Liver (tissue), 9 donors: Measurements from ENCODE around the gene ZNF746. TPM values are rescaled to one million over a fixed set of nuclear protein-coding genes. Genes with fewer than 3 reads are reported as not detected.

Experiments used
- DNase-seq: peaks from one replicate; pipeline ENCODE4 v3.0.0-alpha.2; 2017; ENCODE audit warnings: low spot score
- H3K27ac ChIP-seq, 2 donors: one replicate each; pipeline ENCODE4 v1.7.0; 2013; ENCODE audit warnings: inconsistent platforms in 2 of 2, low read length in 2 of 2, control low read depth in 1 of 2, low read depth in 1 of 2, mild to moderate bottlenecking in 1 of 2
- H3K27me3 ChIP-seq, 4 donors: one replicate each; pipeline versions ENCODE4 v1.6.1 to v1.7.0; 2013; ENCODE audit warnings: low read length in 3 of 4, inconsistent platforms in 1 of 4, mild to moderate bottlenecking in 1 of 4, moderate library complexity in 1 of 4; ENCODE audit not compliant: control insufficient read depth in 4 of 4, insufficient read depth in 4 of 4
- H3K36me3 ChIP-seq, 4 donors: one replicate each; pipeline versions ENCODE4 v1.6.1 to v1.7.0; 2013; ENCODE audit warnings: low read length in 3 of 4, mild to moderate bottlenecking in 3 of 4, low read depth in 1 of 4, moderate library complexity in 1 of 4; ENCODE audit not compliant: control insufficient read depth in 4 of 4, insufficient read depth in 3 of 4
- H3K4me1 ChIP-seq, 4 donors: one replicate each; pipeline versions ENCODE4 v1.6.1 to v1.7.0; 2013; ENCODE audit warnings: low read length in 3 of 4, mild to moderate bottlenecking in 3 of 4, moderate library complexity in 1 of 4; ENCODE audit not compliant: control insufficient read depth in 4 of 4, insufficient read depth in 4 of 4
- H3K4me3 ChIP-seq, 3 donors: one replicate each; pipeline versions ENCODE4 v1.6.1 to v1.7.0; 2013; ENCODE audit warnings: low read length in 3 of 3, control low read depth in 1 of 3, low read depth in 1 of 3, mild to moderate bottlenecking in 1 of 3
- H3K9ac ChIP-seq, 2 donors: one replicate each; pipeline ENCODE4 v1.7.0; 2013; ENCODE audit warnings: low read length in 2 of 2, mild to moderate bottlenecking in 2 of 2, moderate library complexity in 2 of 2, control low read depth in 1 of 2, low read depth in 1 of 2
- H3K9me3 ChIP-seq, 4 donors: one replicate each; pipeline versions ENCODE4 v1.6.1 to v1.7.0; 2013; ENCODE audit warnings: low read length in 3 of 4; ENCODE audit not compliant: control insufficient read depth in 4 of 4
- EGR1 ChIP-seq, 2 donors: IDR thresholded peaks; 2 replicates each; pipeline ENCODE4 v1.6.1; 2016 to 2018; ENCODE audit warnings: antibody characterized with exemption in 2 of 2, low read depth in 2 of 2
- FOXA1 ChIP-seq: IDR thresholded peaks from 2 replicates; pipeline ENCODE4 v1.6.1; 2016; ENCODE audit warnings: antibody characterized with exemption
- FOXA2 ChIP-seq: IDR thresholded peaks from 2 replicates; pipeline ENCODE4 v1.6.1; 2016; ENCODE audit warnings: antibody characterized with exemption
- GABPA ChIP-seq, 2 donors: IDR thresholded peaks in 1 of 2; conservative IDR thresholded peaks in 1 of 2; 2 replicates each; pipeline ENCODE4 v1.6.1; 2016; ENCODE audit warnings: antibody characterized with exemption in 2 of 2, mild to moderate bottlenecking in 1 of 2, moderate library complexity in 1 of 2
- HNF4A ChIP-seq, 2 donors: conservative IDR thresholded peaks; 2 replicates each; pipeline ENCODE4 v1.6.1; 2016; ENCODE audit warnings: antibody characterized with exemption in 2 of 2, mild to moderate bottlenecking in 2 of 2
- JUND ChIP-seq, 2 donors: IDR thresholded peaks; 2 replicates each; pipeline ENCODE4 v1.6.1; 2016; ENCODE audit warnings: antibody characterized with exemption in 2 of 2
- NR2F2 ChIP-seq: IDR thresholded peaks from 2 replicates; pipeline ENCODE4 v1.6.1; 2016; ENCODE audit warnings: antibody characterized with exemption
- RAD21 ChIP-seq, 2 donors: IDR thresholded peaks; 2 replicates each; pipeline ENCODE4 v1.6.1; 2016; ENCODE audit warnings: antibody characterized with exemption in 2 of 2, mild to moderate bottlenecking in 2 of 2
- SP1 ChIP-seq: IDR thresholded peaks from 2 replicates; pipeline ENCODE4 v1.6.1; 2018; ENCODE audit warnings: antibody characterized with exemption, mild to moderate bottlenecking
- TAF1 ChIP-seq: conservative IDR thresholded peaks from 2 replicates; pipeline ENCODE4 v1.6.1; 2016; ENCODE audit warnings: antibody characterized with exemption, mild to moderate bottlenecking
- YY1 ChIP-seq: IDR thresholded peaks from 2 replicates; pipeline ENCODE4 v1.6.1; 2016; ENCODE audit warnings: antibody characterized with exemption, mild to moderate bottlenecking
- WGBS: extraction: QIAGEN DNeasy Blood & Tissue Kit; methylation state at CpG from one replicate; pipeline ENCODE4 v1.1.7; 2013; 5-methylcytosine and 5-hydroxymethylcytosine counted together
- polyA plus RNA-seq, 2 donors: library from polyadenylated mRNA; stranded (reverse) in 1 of 2; unstranded in 1 of 2; fragments of 200-250 nt in 1 of 2; fragments of >200 nt in 1 of 2; fragmentation: Nextera tagmentation in 1 of 2; extraction: Ambion mirVana in 1 of 2; gene quantifications; one replicate each; pipeline versions ENCODE4 v1.2.1 to v1.2.3, GENCODE V29; 2013 to 2015
- total RNA-seq, 2 donors: library from RNA; depleted of rRNA; stranded (reverse); fragments of >200 nt; gene quantifications; one replicate each; pipeline ENCODE4 v1.2.3, GENCODE V29; 2014
- TF ChIP-seq, protein P1 (sequence below): fragments of 150-350 bp; IDR thresholded peaks from 2 replicates; pipeline ENCODE4 v1.5.1; 2017; ENCODE audit warnings: improper control_type of control experiment, low read depth, low read length; ENCODE audit not compliant: missing input control
- TF ChIP-seq, protein P2 (sequence below): IDR thresholded peaks from 2 replicates; pipeline ENCODE4 v1.6.1; 2016; ENCODE audit warnings: antibody characterized with exemption, mild to moderate bottlenecking
- TF ChIP-seq, protein P3 (sequence below): IDR thresholded peaks from 2 replicates; pipeline ENCODE4 v1.6.1; 2016; ENCODE audit warnings: antibody characterized with exemption
- donor health status: healthy.
- donor health status: healthy.
- donor health status: healthy.
- donor health status: healthy.
- donor health status: healthy.

Gene ZNF746
- total and polyA plus RNA-seq, 4 donors: 3.8 to 13.5 (median 9.2) TPM

DNA sequence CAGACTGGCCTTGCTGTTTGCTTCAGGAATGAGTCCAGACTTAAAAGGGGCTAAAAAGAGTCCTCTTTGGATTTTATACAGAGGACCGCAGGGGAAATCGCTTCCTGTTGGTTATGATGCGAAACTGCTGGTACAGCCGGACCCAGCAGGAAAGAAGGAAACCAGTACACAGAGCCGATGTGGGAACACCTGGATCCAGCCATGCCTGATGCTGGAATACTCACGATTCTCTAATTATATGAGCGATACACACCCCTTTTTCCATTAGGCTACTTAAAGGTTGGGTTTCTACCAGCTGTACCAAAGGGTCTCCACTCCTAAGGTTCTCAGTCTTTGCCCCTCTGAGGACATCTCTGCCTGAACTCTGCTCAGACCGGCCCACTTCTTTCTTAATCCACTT is 64.5 kb downstream of the ZNF746 start:
- Histone ChIP-seq H3K36me3 (peaks cover 17 to 45% (median 22%) of the 10 kb centered on the region in 4 donors), H3K9ac (no peak overlapping the region), H3K9me3 (no peaks in the 10 kb centered on the region), H3K4me3 (no peak overlapping the region), H3K27me3 (no peaks in the 10 kb centered on the region), H3K27ac (no peak overlapping the region), H3K4me1 (no peaks in the 10 kb centered on the region)
- DNase-seq: no peak
- TF ChIP-seq, protein P1, sequence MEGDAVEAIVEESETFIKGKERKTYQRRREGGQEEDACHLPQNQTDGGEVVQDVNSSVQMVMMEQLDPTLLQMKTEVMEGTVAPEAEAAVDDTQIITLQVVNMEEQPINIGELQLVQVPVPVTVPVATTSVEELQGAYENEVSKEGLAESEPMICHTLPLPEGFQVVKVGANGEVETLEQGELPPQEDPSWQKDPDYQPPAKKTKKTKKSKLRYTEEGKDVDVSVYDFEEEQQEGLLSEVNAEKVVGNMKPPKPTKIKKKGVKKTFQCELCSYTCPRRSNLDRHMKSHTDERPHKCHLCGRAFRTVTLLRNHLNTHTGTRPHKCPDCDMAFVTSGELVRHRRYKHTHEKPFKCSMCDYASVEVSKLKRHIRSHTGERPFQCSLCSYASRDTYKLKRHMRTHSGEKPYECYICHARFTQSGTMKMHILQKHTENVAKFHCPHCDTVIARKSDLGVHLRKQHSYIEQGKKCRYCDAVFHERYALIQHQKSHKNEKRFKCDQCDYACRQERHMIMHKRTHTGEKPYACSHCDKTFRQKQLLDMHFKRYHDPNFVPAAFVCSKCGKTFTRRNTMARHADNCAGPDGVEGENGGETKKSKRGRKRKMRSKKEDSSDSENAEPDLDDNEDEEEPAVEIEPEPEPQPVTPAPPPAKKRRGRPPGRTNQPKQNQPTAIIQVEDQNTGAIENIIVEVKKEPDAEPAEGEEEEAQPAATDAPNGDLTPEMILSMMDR: no peak
- TF ChIP-seq, protein P2, sequence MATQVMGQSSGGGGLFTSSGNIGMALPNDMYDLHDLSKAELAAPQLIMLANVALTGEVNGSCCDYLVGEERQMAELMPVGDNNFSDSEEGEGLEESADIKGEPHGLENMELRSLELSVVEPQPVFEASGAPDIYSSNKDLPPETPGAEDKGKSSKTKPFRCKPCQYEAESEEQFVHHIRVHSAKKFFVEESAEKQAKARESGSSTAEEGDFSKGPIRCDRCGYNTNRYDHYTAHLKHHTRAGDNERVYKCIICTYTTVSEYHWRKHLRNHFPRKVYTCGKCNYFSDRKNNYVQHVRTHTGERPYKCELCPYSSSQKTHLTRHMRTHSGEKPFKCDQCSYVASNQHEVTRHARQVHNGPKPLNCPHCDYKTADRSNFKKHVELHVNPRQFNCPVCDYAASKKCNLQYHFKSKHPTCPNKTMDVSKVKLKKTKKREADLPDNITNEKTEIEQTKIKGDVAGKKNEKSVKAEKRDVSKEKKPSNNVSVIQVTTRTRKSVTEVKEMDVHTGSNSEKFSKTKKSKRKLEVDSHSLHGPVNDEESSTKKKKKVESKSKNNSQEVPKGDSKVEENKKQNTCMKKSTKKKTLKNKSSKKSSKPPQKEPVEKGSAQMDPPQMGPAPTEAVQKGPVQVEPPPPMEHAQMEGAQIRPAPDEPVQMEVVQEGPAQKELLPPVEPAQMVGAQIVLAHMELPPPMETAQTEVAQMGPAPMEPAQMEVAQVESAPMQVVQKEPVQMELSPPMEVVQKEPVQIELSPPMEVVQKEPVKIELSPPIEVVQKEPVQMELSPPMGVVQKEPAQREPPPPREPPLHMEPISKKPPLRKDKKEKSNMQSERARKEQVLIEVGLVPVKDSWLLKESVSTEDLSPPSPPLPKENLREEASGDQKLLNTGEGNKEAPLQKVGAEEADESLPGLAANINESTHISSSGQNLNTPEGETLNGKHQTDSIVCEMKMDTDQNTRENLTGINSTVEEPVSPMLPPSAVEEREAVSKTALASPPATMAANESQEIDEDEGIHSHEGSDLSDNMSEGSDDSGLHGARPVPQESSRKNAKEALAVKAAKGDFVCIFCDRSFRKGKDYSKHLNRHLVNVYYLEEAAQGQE: no peak
- no peak for TF ChIP-seq FOXA1
- TF ChIP-seq HNF4A (conservative IDR thresholded peaks at IDR 0.05): no peak
- no peak for TF ChIP-seq SP1
- TF ChIP-seq GABPA (IDR thresholded peaks at IDR 0.05 in 1 of 2, conservative IDR thresholded peaks at IDR 0.05 in 1 of 2): no peak
- no peak for TF ChIP-seq FOXA2
- no peak for TF ChIP-seq TAF1
- TF ChIP-seq EGR1 (IDR thresholded peaks at IDR 0.05; ENCODE audit: low read depth in 2 of 2): no peak
- TF ChIP-seq JUND (IDR thresholded peaks at IDR 0.05): no peak
- TF ChIP-seq RAD21 (IDR thresholded peaks at IDR 0.05): no peak
- TF ChIP-seq YY1: no peak
- TF ChIP-seq, protein P3, sequence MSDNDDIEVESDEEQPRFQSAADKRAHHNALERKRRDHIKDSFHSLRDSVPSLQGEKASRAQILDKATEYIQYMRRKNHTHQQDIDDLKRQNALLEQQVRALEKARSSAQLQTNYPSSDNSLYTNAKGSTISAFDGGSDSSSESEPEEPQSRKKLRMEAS: no peak
- 89% methylated on average over 8 of the region's 8 CpGs for WGBS

DNA sequence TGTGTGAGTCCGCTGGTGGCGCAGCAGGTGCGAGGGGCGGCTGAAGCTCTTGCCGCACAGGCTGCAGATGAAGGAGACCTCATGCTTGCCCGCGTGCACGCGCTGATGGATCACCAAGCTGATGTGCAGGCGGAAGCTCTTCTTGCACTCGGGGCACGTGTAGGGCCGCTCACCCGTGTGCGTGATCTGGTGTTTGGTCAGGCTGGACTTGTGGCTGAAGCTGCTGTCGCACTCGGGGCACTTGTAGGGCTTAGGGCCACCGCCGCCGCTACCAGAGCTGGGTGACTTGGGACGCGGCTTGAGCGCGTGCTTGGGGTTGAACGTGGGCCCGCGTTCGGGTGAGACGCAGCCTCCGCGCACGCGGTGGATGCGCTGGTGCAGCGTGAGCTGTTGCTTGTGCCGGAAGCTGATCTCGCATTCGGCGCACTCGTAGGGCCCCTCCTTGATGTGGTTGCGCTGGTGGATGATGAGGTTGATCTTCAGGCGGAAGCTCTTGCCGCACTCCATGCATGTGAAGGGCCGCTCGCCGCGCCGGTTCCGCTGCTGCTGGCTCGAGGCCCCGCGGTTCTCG is 65.4 kb downstream of the ZNF746 start:
- H3K36me3 ChIP-seq: peaks cover 17 to 45% (median 22%) of the 10 kb centered on the region in 4 donors
- H3K9ac ChIP-seq: no peak overlapping the region
- 96% methylated on average over 53 of the region's 53 CpGs for WGBS

More for the DNA sequence above, 65.4 kb downstream of the ZNF746 start:
- Histone ChIP-seq H3K27me3 (no peaks in the 10 kb centered on the region), H3K4me1 (no peaks in the 10 kb centered on the region), H3K4me3 (no peak overlapping the region), H3K9me3 (no peaks in the 10 kb centered on the region), H3K27ac (no peak overlapping the region)
- no peak for DNase-seq
- TF ChIP-seq HNF4A (conservative IDR thresholded peaks at IDR 0.05) (no peak), FOXA2 (no peak), YY1 (no peak), NR2F2 (no peak), JUND (IDR thresholded peaks at IDR 0.05) (no peak)
- TF ChIP-seq, protein P3: no peak
